SK-N-SH (cell line): ENCODE measurements around the gene SLC4A8. TPM values are rescaled to one million over a fixed set of nuclear protein-coding genes. Genes with fewer than 3 reads are reported as not detected.

Experiments
- CTCF ChIA-PET: fragments of 300-600, 350-600 bp; formaldehyde crosslinking; extraction: SDS; loops from one replicate; lab custom pipeline; 2021; lab: Yijun Ruan, JAX
- POLR2A ChIA-PET: fragments of 350-600 bp; sonication (Branson Sonifier 250); formaldehyde crosslinking; extraction: SDS; loops from one replicate; lab custom pipeline; 2020; ENCODE audit warnings: antibody characterized with exemption, inconsistent platforms; lab: Yijun Ruan, JAX
- DNase-seq: peaks from one replicate; pipeline ENCODE4 v3.0.0; 2012
- H2AFZ ChIP-seq: fragments of 200-600 bp; sonication (generic); 2 replicates; pipeline ENCODE4 v1.8.1; 2016; ENCODE audit warnings: antibody characterized with exemption, mild to moderate bottlenecking, low read depth
- H3F3A ChIP-seq: fragments of 200-600 bp; sonication (generic); replicated peaks from 2 replicates; pipeline ENCODE3; 2016; ENCODE audit warnings: antibody characterized with exemption, mild to moderate bottlenecking; ENCODE audit not compliant: insufficient read depth
- H3K27ac ChIP-seq, 2 experiments: fragments of 200-500 bp in 1 of 2; fragments of 200-600 bp in 1 of 2; sonication (Bioruptor generic) in 1 of 2; sonication (generic), shearing (Covaris generic) in 1 of 2; 2 replicates each; pipeline versions ENCODE4 v1.5.1 to v1.6.1; 2014 to 2016; ENCODE audit warnings: low read depth in 2 of 2, inconsistent platforms in 1 of 2, low read length in 1 of 2, mild to moderate bottlenecking in 1 of 2, mixed read lengths in 1 of 2
- H3K27me3 ChIP-seq: fragments of 200-600 bp; sonication (generic), shearing (Covaris generic); 2 replicates; pipeline ENCODE4 v1.6.1; 2016; ENCODE audit warnings: mixed run types; ENCODE audit not compliant: insufficient read depth
- H3K36me3 ChIP-seq, 2 experiments: fragments of 200-500 bp in 1 of 2; fragments of 200-600 bp in 1 of 2; sonication (Bioruptor generic) in 1 of 2; sonication (generic) in 1 of 2; replicated peaks in 1 of 2; 2 replicates each; pipeline versions ENCODE3 to v1.5.1; 2014 to 2016; ENCODE audit warnings: low read length in 1 of 2, mild to moderate bottlenecking in 1 of 2; ENCODE audit not compliant: insufficient read depth in 2 of 2, control insufficient read depth in 1 of 2
- H3K4me1 ChIP-seq, 2 experiments: fragments of 200-500 bp in 1 of 2; fragments of 200-600 bp in 1 of 2; sonication (Bioruptor generic) in 1 of 2; sonication (generic), shearing (Covaris generic) in 1 of 2; 2 replicates each; pipeline versions ENCODE4 v1.5.1 to v1.6.1; 2014 to 2016; ENCODE audit warnings: low read depth in 1 of 2, low read length in 1 of 2, mixed run types in 1 of 2; ENCODE audit not compliant: insufficient read depth in 2 of 2, control insufficient read depth in 1 of 2
- H3K4me2 ChIP-seq: fragments of 200-600 bp; sonication (generic), shearing (Covaris generic); 2 replicates; pipeline ENCODE4 v1.6.1; 2017; ENCODE audit warnings: mixed run types
- H3K4me3 ChIP-seq, 2 experiments: fragments of 200-500 bp in 1 of 2; fragments of 200-600 bp in 1 of 2; sonication (Bioruptor generic) in 1 of 2; sonication (generic), shearing (Covaris generic) in 1 of 2; 2 replicates each; pipeline versions ENCODE4 v1.5.1 to v1.8.1; 2014 to 2016; ENCODE audit warnings: low read depth in 2 of 2, inconsistent platforms in 1 of 2, low read length in 1 of 2, mild to moderate bottlenecking in 1 of 2, mixed read lengths in 1 of 2, moderate library complexity in 1 of 2
- H3K79me2 ChIP-seq: fragments of 200-600 bp; sonication (generic); 2 replicates; pipeline ENCODE4 v1.8.1; 2017; ENCODE audit warnings: mild to moderate bottlenecking; ENCODE audit not compliant: insufficient read depth
- H3K9ac ChIP-seq: fragments of 200-600 bp; sonication (generic); 2 replicates; pipeline ENCODE4 v1.6.1; 2017; ENCODE audit warnings: mixed run types
- H3K9me2 ChIP-seq: fragments of 200-600 bp; sonication (generic); 2 replicates; pipeline ENCODE4 v1.6.1; 2017; ENCODE audit warnings: mixed run types
- H3K9me3 ChIP-seq: fragments of 200-600 bp; sonication (generic); 2 replicates; pipeline ENCODE4 v1.6.1; 2017; ENCODE audit warnings: mixed run types, mild to moderate bottlenecking, moderate library complexity
- H4K20me1 ChIP-seq: fragments of 200-600 bp; sonication (generic); 2 replicates; pipeline ENCODE4 v1.6.1; 2017; ENCODE audit warnings: mild to moderate bottlenecking, mixed run types; ENCODE audit not compliant: insufficient read depth
- FOSL2 ChIP-seq: IDR thresholded peaks from 2 replicates; pipeline ENCODE4 v1.4.0; 2012; ENCODE audit warnings: low read depth, mild to moderate bottlenecking, moderate library complexity, borderline replicate concordance
- GABPA ChIP-seq: IDR thresholded peaks from 2 replicates; pipeline ENCODE4 v1.4.0; 2012; ENCODE audit warnings: low read depth, mild to moderate bottlenecking
- GATA2 ChIP-seq: sonication (generic); formaldehyde crosslinking; IDR thresholded peaks from 2 replicates; pipeline ENCODE4 v1.5.0; 2020; ENCODE audit warnings: mild to moderate bottlenecking, missing genetic modification reagents
- JUND ChIP-seq: IDR thresholded peaks from 2 replicates; pipeline ENCODE4 v1.4.0; 2012
- MXI1 ChIP-seq: IDR thresholded peaks from 2 replicates; pipeline ENCODE4 v1.6.1; 2012; ENCODE audit warnings: mild to moderate bottlenecking, low read depth, low read length, improper control_type of control experiment
- NRF1 ChIP-seq: IDR thresholded peaks from 2 replicates; pipeline ENCODE4 v1.6.1; 2012; ENCODE audit warnings: low read depth, mild to moderate bottlenecking, low read length
- PBX3 ChIP-seq: IDR thresholded peaks from 2 replicates; pipeline ENCODE4; 2012
- POLR2AphosphoS5 ChIP-seq: IDR thresholded peaks from 2 replicates; pipeline ENCODE4 v1.6.1; 2012; ENCODE audit warnings: low read depth, low read length
- RAD21 ChIP-seq: IDR thresholded peaks from 2 replicates; pipeline ENCODE4 v1.6.1; 2012; ENCODE audit warnings: mild to moderate bottlenecking, low read length
- RCOR1 ChIP-seq: fragments of 150-350 bp; IDR thresholded peaks from 2 replicates; pipeline ENCODE4 v1.6.1; 2017; ENCODE audit warnings: antibody characterized with exemption, low read length
- RFX5 ChIP-seq: IDR thresholded peaks from 2 replicates; pipeline ENCODE4 v1.6.1; 2012; ENCODE audit warnings: mild to moderate bottlenecking, improper control_type of control experiment, low read length
- TAF1 ChIP-seq: IDR thresholded peaks from 2 replicates; pipeline ENCODE4 v1.6.1; 2012; ENCODE audit warnings: low read depth, mild to moderate bottlenecking, low read length, moderate library complexity, borderline replicate concordance
- TCF12 ChIP-seq: IDR thresholded peaks from 2 replicates; pipeline ENCODE4 v1.4.0; 2012
- TEAD4 ChIP-seq: IDR thresholded peaks from 2 replicates; pipeline ENCODE4 v1.4.0; 2012; ENCODE audit warnings: mild to moderate bottlenecking, borderline replicate concordance; ENCODE audit not compliant: insufficient read depth
- USF1 ChIP-seq: IDR thresholded peaks from 2 replicates; pipeline ENCODE4 v1.4.0; 2012; ENCODE audit warnings: low read depth, borderline replicate concordance
- ZBTB33 ChIP-seq: IDR thresholded peaks from 2 replicates; pipeline ENCODE4 v1.4.0; 2012; ENCODE audit warnings: low read depth, borderline replicate concordance
- WGBS: methylation state at CpG from one replicate; pipeline ENCODE4 v1.1.6; 2017; ENCODE audit warnings: low lambda C conversion rate; 5-methylcytosine and 5-hydroxymethylcytosine counted together
- polyA plus RNA-seq, 3 experiments: library from polyadenylated mRNA; depleted of rRNA; stranded (reverse); fragments of >200 nt; gene quantifications; 2 replicates each; pipeline ENCODE4 v1.2.3, GENCODE V29; 2012
- TF ChIP-seq, protein P1 (sequence below): fragments of 150-350 bp; IDR thresholded peaks from 2 replicates; pipeline ENCODE4 v1.6.1; 2016; ENCODE audit warnings: mild to moderate bottlenecking, low read depth, low read length

Gene SLC4A8
- polyA plus RNA-seq, 1 of the 3 experiments (the other 2 are of a cell fraction), result 5.2 TPM

DNA sequence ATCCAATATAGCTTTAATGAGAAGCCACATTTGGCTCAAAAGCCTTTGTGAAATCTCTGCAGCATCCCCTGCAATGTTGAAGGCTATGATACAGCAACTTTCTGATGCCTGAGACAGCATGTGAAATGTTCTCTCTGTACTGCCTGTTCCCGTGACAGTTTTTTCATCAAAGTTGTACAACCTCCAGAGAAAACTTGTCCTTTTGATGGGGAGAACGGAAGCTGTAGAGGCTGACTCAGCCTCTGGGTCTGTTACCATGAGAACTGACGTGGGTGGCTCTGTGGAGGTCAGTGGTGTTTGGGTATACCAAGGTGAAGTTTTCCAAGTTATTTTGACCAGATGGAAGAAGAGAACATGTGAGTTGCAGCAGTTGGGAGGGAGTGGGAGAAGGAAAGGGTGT, 17.0 kb downstream of the SLC4A8 start:
- Histone ChIP-seq H3K79me2 (no peaks in the 10 kb centered on the region), H2AFZ (no peak overlapping the region), H3K36me3 (no peaks in the 10 kb centered on the region), H3K4me3 (no peak overlapping the region), H3K27me3 (no peaks in the 10 kb centered on the region), H3K4me2 (peak overlapping the region; percentile 4; the same call in 1 of the 2 replicates), H3K4me1 (no peaks in the 10 kb centered on the region), H3K9ac (no peak overlapping the region), H3K27ac (peak overlapping the region in 1 of 2 experiments; percentile 16; a peak in 1 of 4 replicates), H3F3A (no peaks in the 10 kb centered on the region), H3K9me2 (no peaks in the 10 kb centered on the region), H3K9me3 (no peaks in the 10 kb centered on the region), H4K20me1 (no peaks in the 10 kb centered on the region)
- TF ChIP-seq NRF1, result no peak
- no peak for TF ChIP-seq TEAD4
- TF ChIP-seq RAD21, result no peak
- TF ChIP-seq GABPA, result no peak
- TF ChIP-seq, protein P1, sequence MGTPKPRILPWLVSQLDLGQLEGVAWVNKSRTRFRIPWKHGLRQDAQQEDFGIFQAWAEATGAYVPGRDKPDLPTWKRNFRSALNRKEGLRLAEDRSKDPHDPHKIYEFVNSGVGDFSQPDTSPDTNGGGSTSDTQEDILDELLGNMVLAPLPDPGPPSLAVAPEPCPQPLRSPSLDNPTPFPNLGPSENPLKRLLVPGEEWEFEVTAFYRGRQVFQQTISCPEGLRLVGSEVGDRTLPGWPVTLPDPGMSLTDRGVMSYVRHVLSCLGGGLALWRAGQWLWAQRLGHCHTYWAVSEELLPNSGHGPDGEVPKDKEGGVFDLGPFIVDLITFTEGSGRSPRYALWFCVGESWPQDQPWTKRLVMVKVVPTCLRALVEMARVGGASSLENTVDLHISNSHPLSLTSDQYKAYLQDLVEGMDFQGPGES, result no peak
- TF ChIP-seq POLR2AphosphoS5, result no peak
- 0 out of 2 replicates have a peak, but pooled peaks have one; percentile 10 for TF ChIP-seq FOSL2
- CTCF ChIA-PET, result interaction anchor here (0.9 to 1.6 kb wide), 4 partner anchors 14 to 224 kb away, joined by 3 to 5 read pairs (median 4); partner anchors contain the start of gene POU6F1
- WGBS, result 55% methylated on average over 3 of the region's 3 CpGs
- POLR2A ChIA-PET, result interaction anchor here (0.6 kb wide), 1 partner anchor 151 kb away, joined by 3 read pairs; no protein-coding TSS in a partner anchor
- no peak for DNase-seq

- no peaks in the 10 kb centered on the region for H3K79me2 ChIP-seq
- H3K9me3 ChIP-seq, result no peaks in the 10 kb centered on the region
- ChIA-PET CTCF (no interaction called here), POLR2A (interaction anchor here (0.6 kb wide), 1 partner anchor 1611 kb away, joined by 5 read pairs; no protein-coding TSS in a partner anchor)
- WGBS, result 60% methylated on average over 4 of the region's 4 CpGs
- no peaks in the 10 kb centered on the region for H4K20me1 ChIP-seq
- no peaks in the 10 kb centered on the region for H3K9me2 ChIP-seq
- H3F3A ChIP-seq, result no peaks in the 10 kb centered on the region
- DNase-seq, result no peak
- H3K27ac ChIP-seq, result no peak overlapping the region; a peak in 1 of 4 replicates
- H3K4me1 ChIP-seq, result no peaks in the 10 kb centered on the region
- no peaks in the 10 kb centered on the region for H3K27me3 ChIP-seq
- no peak overlapping the region for H3K4me3 ChIP-seq
- no peaks in the 10 kb centered on the region for H3K36me3 ChIP-seq
- TF ChIP-seq USF1 (no peak), RCOR1 (no peak)
- no peak overlapping the region for H3K9ac ChIP-seq
- H2AFZ ChIP-seq, result no peak overlapping the region
- H3K4me2 ChIP-seq, result 0 out of 2 replicates have a peak overlapping the region, but pooled peaks have one; percentile 4
Observed at GRCh38 chr12:51442324-51442723, 17.7 kb downstream of the SLC4A8 start.

- no peaks in the 10 kb centered on the region for H3K9me2 ChIP-seq
- no peaks in the 10 kb centered on the region for H3K36me3 ChIP-seq
- no peaks in the 10 kb centered on the region for H3F3A ChIP-seq
- ChIA-PET CTCF (no interaction called here), POLR2A (no interaction called here)
- no peaks in the 10 kb centered on the region for H4K20me1 ChIP-seq
- H3K4me2 ChIP-seq, result no peak overlapping the region
- no peaks in the 10 kb centered on the region for H3K27me3 ChIP-seq
- H3K79me2 ChIP-seq, result no peaks in the 10 kb centered on the region
- H3K4me3 ChIP-seq, result no peak overlapping the region
- WGBS, result 82% methylated on average over 5 of the region's 5 CpGs
- H3K4me1 ChIP-seq, result no peaks in the 10 kb centered on the region
- no peak for DNase-seq
- no peak overlapping the region for H3K27ac ChIP-seq
- no peak overlapping the region for H2AFZ ChIP-seq
- H3K9ac ChIP-seq, result no peak overlapping the region
- H3K9me3 ChIP-seq, result no peaks in the 10 kb centered on the region
- TF ChIP-seq MXI1, result no peak
- no peak for TF ChIP-seq TAF1
- TF ChIP-seq RFX5, result no peak
- TF ChIP-seq JUND, result no peak
- no peak for TF ChIP-seq GATA2 (CRISPR knock-in tag)
- TF ChIP-seq, protein P1, result no peak
- no peak for TF ChIP-seq RAD21
- no peak for TF ChIP-seq TCF12
- no peak for TF ChIP-seq ZBTB33
- TF ChIP-seq TEAD4, result no peak
- TF ChIP-seq PBX3, result no peak
Observed at GRCh38 chr12:51443573-51443972, 18.9 kb downstream of the SLC4A8 start.
